HEK293 (cell line): ENCODE data around the gene MAN1C1.

ENCODE experiments used
- GLI2 ChIP-seq: fragments of 450-650 bp; formaldehyde crosslinking; IDR thresholded peaks from 2 replicates; pipeline ENCODE4; 2017; ENCODE audit warnings: missing biosample characterization, missing genetic modification characterization, low read depth, borderline replicate concordance
- OSR2 ChIP-seq: fragments of 450-650 bp; formaldehyde crosslinking; IDR thresholded peaks from 2 replicates; pipeline ENCODE4 v1.5.1; 2016; ENCODE audit warnings: missing biosample characterization, missing genetic modification characterization
- ZEB2 ChIP-seq: fragments of 450-650 bp; formaldehyde crosslinking; IDR thresholded peaks from 2 replicates; pipeline ENCODE4 v1.5.1; 2016; ENCODE audit warnings: missing biosample characterization, missing genetic modification characterization
- ZNF433 ChIP-seq: fragments of 450-650 bp; formaldehyde crosslinking; IDR thresholded peaks from 2 replicates; pipeline ENCODE4 v1.5.1; 2016; ENCODE audit warnings: missing biosample characterization, missing genetic modification characterization, low read depth
- ZSCAN18 ChIP-seq: fragments of 450-650 bp; formaldehyde crosslinking; IDR thresholded peaks from 2 replicates; pipeline ENCODE4 v1.5.1; 2016; ENCODE audit warnings: missing biosample characterization, missing genetic modification characterization
- TF ChIP-seq, protein P1 (sequence below): fragments of 450-650 bp; formaldehyde crosslinking; IDR thresholded peaks from 2 replicates; pipeline ENCODE4 v1.5.1; 2016; ENCODE audit warnings: missing biosample characterization, missing genetic modification characterization
- TF ChIP-seq, protein P2 (sequence below): fragments of 450-650 bp; formaldehyde crosslinking; IDR thresholded peaks from 2 replicates; pipeline ENCODE4 v1.5.1; 2016; ENCODE audit warnings: missing biosample characterization, missing genetic modification characterization
- TF ChIP-seq, protein P3 (sequence below): fragments of 450-650 bp; formaldehyde crosslinking; IDR thresholded peaks from 2 replicates; pipeline ENCODE4 v1.5.1; 2016; ENCODE audit warnings: missing biosample characterization, missing genetic modification characterization

GRCh38 chr1:25770541-25771220, 154.1 kb downstream of the MAN1C1 start:
- TF ChIP-seq OSR2 (tag by site-specific recombination), result no peak
- TF ChIP-seq, protein P1, sequence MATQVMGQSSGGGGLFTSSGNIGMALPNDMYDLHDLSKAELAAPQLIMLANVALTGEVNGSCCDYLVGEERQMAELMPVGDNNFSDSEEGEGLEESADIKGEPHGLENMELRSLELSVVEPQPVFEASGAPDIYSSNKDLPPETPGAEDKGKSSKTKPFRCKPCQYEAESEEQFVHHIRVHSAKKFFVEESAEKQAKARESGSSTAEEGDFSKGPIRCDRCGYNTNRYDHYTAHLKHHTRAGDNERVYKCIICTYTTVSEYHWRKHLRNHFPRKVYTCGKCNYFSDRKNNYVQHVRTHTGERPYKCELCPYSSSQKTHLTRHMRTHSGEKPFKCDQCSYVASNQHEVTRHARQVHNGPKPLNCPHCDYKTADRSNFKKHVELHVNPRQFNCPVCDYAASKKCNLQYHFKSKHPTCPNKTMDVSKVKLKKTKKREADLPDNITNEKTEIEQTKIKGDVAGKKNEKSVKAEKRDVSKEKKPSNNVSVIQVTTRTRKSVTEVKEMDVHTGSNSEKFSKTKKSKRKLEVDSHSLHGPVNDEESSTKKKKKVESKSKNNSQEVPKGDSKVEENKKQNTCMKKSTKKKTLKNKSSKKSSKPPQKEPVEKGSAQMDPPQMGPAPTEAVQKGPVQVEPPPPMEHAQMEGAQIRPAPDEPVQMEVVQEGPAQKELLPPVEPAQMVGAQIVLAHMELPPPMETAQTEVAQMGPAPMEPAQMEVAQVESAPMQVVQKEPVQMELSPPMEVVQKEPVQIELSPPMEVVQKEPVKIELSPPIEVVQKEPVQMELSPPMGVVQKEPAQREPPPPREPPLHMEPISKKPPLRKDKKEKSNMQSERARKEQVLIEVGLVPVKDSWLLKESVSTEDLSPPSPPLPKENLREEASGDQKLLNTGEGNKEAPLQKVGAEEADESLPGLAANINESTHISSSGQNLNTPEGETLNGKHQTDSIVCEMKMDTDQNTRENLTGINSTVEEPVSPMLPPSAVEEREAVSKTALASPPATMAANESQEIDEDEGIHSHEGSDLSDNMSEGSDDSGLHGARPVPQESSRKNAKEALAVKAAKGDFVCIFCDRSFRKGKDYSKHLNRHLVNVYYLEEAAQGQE, result no peak
- TF ChIP-seq, protein P2, sequence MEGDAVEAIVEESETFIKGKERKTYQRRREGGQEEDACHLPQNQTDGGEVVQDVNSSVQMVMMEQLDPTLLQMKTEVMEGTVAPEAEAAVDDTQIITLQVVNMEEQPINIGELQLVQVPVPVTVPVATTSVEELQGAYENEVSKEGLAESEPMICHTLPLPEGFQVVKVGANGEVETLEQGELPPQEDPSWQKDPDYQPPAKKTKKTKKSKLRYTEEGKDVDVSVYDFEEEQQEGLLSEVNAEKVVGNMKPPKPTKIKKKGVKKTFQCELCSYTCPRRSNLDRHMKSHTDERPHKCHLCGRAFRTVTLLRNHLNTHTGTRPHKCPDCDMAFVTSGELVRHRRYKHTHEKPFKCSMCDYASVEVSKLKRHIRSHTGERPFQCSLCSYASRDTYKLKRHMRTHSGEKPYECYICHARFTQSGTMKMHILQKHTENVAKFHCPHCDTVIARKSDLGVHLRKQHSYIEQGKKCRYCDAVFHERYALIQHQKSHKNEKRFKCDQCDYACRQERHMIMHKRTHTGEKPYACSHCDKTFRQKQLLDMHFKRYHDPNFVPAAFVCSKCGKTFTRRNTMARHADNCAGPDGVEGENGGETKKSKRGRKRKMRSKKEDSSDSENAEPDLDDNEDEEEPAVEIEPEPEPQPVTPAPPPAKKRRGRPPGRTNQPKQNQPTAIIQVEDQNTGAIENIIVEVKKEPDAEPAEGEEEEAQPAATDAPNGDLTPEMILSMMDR (tag by site-specific recombination), result no peak
- TF ChIP-seq, protein P3, sequence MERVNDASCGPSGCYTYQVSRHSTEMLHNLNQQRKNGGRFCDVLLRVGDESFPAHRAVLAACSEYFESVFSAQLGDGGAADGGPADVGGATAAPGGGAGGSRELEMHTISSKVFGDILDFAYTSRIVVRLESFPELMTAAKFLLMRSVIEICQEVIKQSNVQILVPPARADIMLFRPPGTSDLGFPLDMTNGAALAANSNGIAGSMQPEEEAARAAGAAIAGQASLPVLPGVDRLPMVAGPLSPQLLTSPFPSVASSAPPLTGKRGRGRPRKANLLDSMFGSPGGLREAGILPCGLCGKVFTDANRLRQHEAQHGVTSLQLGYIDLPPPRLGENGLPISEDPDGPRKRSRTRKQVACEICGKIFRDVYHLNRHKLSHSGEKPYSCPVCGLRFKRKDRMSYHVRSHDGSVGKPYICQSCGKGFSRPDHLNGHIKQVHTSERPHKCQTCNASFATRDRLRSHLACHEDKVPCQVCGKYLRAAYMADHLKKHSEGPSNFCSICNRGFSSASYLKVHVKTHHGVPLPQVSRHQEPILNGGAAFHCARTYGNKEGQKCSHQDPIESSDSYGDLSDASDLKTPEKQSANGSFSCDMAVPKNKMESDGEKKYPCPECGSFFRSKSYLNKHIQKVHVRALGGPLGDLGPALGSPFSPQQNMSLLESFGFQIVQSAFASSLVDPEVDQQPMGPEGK (tag by site-specific recombination), result no peak
- TF ChIP-seq ZNF433 (tag by site-specific recombination), result no peak
- TF ChIP-seq ZSCAN18 (tag by site-specific recombination), result no peak
- TF ChIP-seq ZEB2, result no peak
- no peak for TF ChIP-seq GLI2 (tag by site-specific recombination)
